Measurements from ENCODE around the gene TRIO.

The TRIO gene

GRCh38 chr5:14145435-14146334 is 2.5 kb downstream of the TRIO start:
- DNase-seq (no peak), ATAC-seq (ENCODE audit: insufficient read depth, low read depth) (no peak)
- no peak overlapping the region for H3K4me3 ChIP-seq (ENCODE audit: low read depth in 1 of 2, low read length in 2 of 2)
- no peaks in the 10 kb centered on the region for H3K79me2 ChIP-seq (ENCODE audit: insufficient read depth, low read length)
- H3K27ac ChIP-seq (ENCODE audit: low read length): no peak overlapping the region
- no peak overlapping the region for H3K9ac ChIP-seq (ENCODE audit: low read depth, low read length)
- H3K9me3 ChIP-seq (ENCODE audit: insufficient read depth, low read length, severe bottlenecking): no peaks in the 10 kb centered on the region
- peaks cover 10% of the 10 kb centered on the region for H3K4me1 ChIP-seq (ENCODE audit: insufficient read depth, low read length)
- no peak overlapping the region for H3K4me2 ChIP-seq (ENCODE audit: insufficient read depth, low read length)
- H3K36me3 ChIP-seq (ENCODE audit: insufficient read depth, low read length): no peaks in the 10 kb centered on the region
- H3K27me3 ChIP-seq (ENCODE audit: insufficient read depth, low read length, poor library complexity): peaks cover 25% of the 10 kb centered on the region
- H4K20me1 ChIP-seq (ENCODE audit: insufficient read depth, low read length): no peaks in the 10 kb centered on the region
- no peak overlapping the region for H2AFZ ChIP-seq (ENCODE audit: low read depth, low read length)
- no peak for TF ChIP-seq EZH2 (IDR thresholded peaks at IDR 0.05; ENCODE audit: borderline replicate concordance, low read depth, low read length, severe bottlenecking)
- TF ChIP-seq CTCF (IDR thresholded peaks at IDR 0.05; ENCODE audit: borderline replicate concordance, extremely low read depth, low read length, poor library complexity, severe bottlenecking): no peak

GRCh38 chr5:14146725-14147124 is 3.6 kb downstream of the TRIO start:
- Histone ChIP-seq H3K9ac (ENCODE audit: low read depth, low read length) (no peak overlapping the region), H2AFZ (ENCODE audit: low read depth, low read length) (no peak overlapping the region), H3K4me3 (ENCODE audit: low read depth in 1 of 2, low read length in 2 of 2) (no peak overlapping the region), H3K4me1 (ENCODE audit: insufficient read depth, low read length) (peaks cover 10% of the 10 kb centered on the region), H3K36me3 (ENCODE audit: insufficient read depth, low read length) (no peaks in the 10 kb centered on the region), H4K20me1 (ENCODE audit: insufficient read depth, low read length) (no peaks in the 10 kb centered on the region), H3K9me3 (ENCODE audit: insufficient read depth, low read length, severe bottlenecking) (no peaks in the 10 kb centered on the region), H3K27me3 (ENCODE audit: insufficient read depth, low read length, poor library complexity) (peaks cover 25% of the 10 kb centered on the region), H3K79me2 (ENCODE audit: insufficient read depth, low read length) (no peaks in the 10 kb centered on the region), H3K4me2 (ENCODE audit: insufficient read depth, low read length) (no peak overlapping the region), H3K27ac (ENCODE audit: low read length) (no peak overlapping the region)
- no peak for ATAC-seq (ENCODE audit: insufficient read depth, low read depth)
- no peak for DNase-seq
- no peak for TF ChIP-seq EZH2 (IDR thresholded peaks at IDR 0.05; ENCODE audit: borderline replicate concordance, low read depth, low read length, severe bottlenecking)
- TF ChIP-seq CTCF (IDR thresholded peaks at IDR 0.05; ENCODE audit: borderline replicate concordance, extremely low read depth, low read length, poor library complexity, severe bottlenecking): no peak

DNA sequence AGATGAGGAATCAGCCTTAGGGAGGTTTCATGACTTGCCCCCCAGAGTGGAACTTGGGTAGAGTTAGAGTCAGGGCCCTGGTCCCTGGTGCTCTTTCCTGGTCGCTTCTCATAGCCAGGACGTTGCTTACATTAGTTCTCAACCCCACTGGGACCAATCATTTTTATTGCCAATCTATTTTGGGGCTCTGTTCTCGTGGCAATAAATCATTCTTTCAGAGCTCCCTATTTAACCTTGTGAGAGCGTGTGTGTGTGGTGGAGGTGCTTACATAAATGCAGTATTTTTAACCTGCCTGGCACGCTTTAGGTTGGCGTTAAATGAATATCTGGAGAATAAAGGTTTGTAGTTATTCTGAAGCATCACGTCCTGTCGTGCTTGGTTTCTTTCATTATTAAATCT is 4.1 kb downstream of the TRIO start:
- no peaks in the 10 kb centered on the region for H3K9me3 ChIP-seq (ENCODE audit: insufficient read depth, low read length, severe bottlenecking)
- DNase-seq: no peak
- peaks cover 10% of the 10 kb centered on the region for H3K4me1 ChIP-seq (ENCODE audit: insufficient read depth, low read length)
- ATAC-seq (ENCODE audit: insufficient read depth, low read depth): no peak
- H3K9ac ChIP-seq (ENCODE audit: low read depth, low read length): no peak overlapping the region
- H3K27ac ChIP-seq (ENCODE audit: low read length): no peak overlapping the region
- no peaks in the 10 kb centered on the region for H3K36me3 ChIP-seq (ENCODE audit: insufficient read depth, low read length)
- H3K4me2 ChIP-seq (ENCODE audit: insufficient read depth, low read length): no peak overlapping the region
- TF ChIP-seq EZH2 (IDR thresholded peaks at IDR 0.05; ENCODE audit: borderline replicate concordance, low read depth, low read length, severe bottlenecking): no peak
- TF ChIP-seq CTCF (IDR thresholded peaks at IDR 0.05; ENCODE audit: borderline replicate concordance, extremely low read depth, low read length, poor library complexity, severe bottlenecking): no peak
- H3K79me2 ChIP-seq (ENCODE audit: insufficient read depth, low read length): no peaks in the 10 kb centered on the region
- no peak overlapping the region for H2AFZ ChIP-seq (ENCODE audit: low read depth, low read length)
- H4K20me1 ChIP-seq (ENCODE audit: insufficient read depth, low read length): no peaks in the 10 kb centered on the region
- no peak overlapping the region for H3K4me3 ChIP-seq (ENCODE audit: low read depth in 1 of 2, low read length in 2 of 2)
- H3K27me3 ChIP-seq (ENCODE audit: insufficient read depth, low read length, poor library complexity): peaks cover 25% of the 10 kb centered on the region
